ENCODE measurements around the gene FLVCR2. TPM values are rescaled to one million over a fixed set of nuclear protein-coding genes. Genes with fewer than 3 reads are reported as not detected.
A peak's percentile ranks its signal among the peaks of the same experiment; 100 is the strongest.

Gene FLVCR2
- total RNA-seq (2.1 and 7.3 TPM in 2 replicates), polyA plus RNA-seq (4.1 and 7.0 TPM in 2 replicates), polyA minus RNA-seq (ENCODE audit: low replicate concordance) (1.6 and 15.8 TPM in 2 replicates)
- 2.4 and 4.0 TPM in 2 replicates for polyA plus RNA-seq (2012)

GRCh38 chr14:75578102-75578785 lies at the start of gene FLVCR2:
FLVCR2 (plus strand) TSS chr14:75578620; CDS start chr14:75578973, 353 bp downstream.
- H3K4me3 ChIP-seq (replicated peaks in 1 of 4; ENCODE audit: control extremely low read depth in 1 of 4, insufficient read depth in 1 of 4, low read depth in 3 of 4, low read length in 4 of 4): peak within 1 kb of the TSS; percentile 75 to 91 (median 79)
- peak within 1 kb of the TSS; percentile 67 for H3K27ac ChIP-seq (ENCODE audit: insufficient read depth, low read length)
- H3K4me1 ChIP-seq (ENCODE audit: control insufficient read depth, extremely low read depth, insufficient read depth, low read length): peaks cover 11% of the 10 kb centered on the region
- no peaks in the 10 kb centered on the region for H3K9me3 ChIP-seq (ENCODE audit: control insufficient read depth, insufficient read depth, low read depth, low read length)
- H3K4me2 ChIP-seq (ENCODE audit: extremely low read depth, insufficient read depth, low read length): peak within 1 kb of the TSS; percentile 98
- peak within 1 kb of the TSS; percentile 62 for H3K9ac ChIP-seq (ENCODE audit: insufficient read depth, low read length)
- H3K27me3 ChIP-seq (ENCODE audit: control insufficient read depth, insufficient read depth, low read length): no peaks in the 10 kb centered on the region
- H2AFZ ChIP-seq (ENCODE audit: low read length): peak within 1 kb of the TSS; percentile 80
- H4K20me1 ChIP-seq (ENCODE audit: control insufficient read depth, extremely low read depth, insufficient read depth, low read length): no peaks in the 10 kb centered on the region
- H3K79me2 ChIP-seq (ENCODE audit: control insufficient read depth, insufficient read depth, low read length): no peaks in the 10 kb centered on the region
- TF ChIP-seq EZH2 (IDR thresholded peaks at IDR 0.05; ENCODE audit: low read length, missing control alignments): no peak
- no peak for TF ChIP-seq CTCF (conservative IDR thresholded peaks at IDR 0.05 in 1 of 2, IDR thresholded peaks at IDR 0.05 in 1 of 2; ENCODE audit: low read depth in 1 of 2, low read length in 2 of 2)
- no peaks in the 10 kb centered on the region for H3K36me3 ChIP-seq (ENCODE audit: control insufficient read depth, insufficient read depth, low read length)
- DNase-seq (ENCODE audit: low read depth in 2 of 2): peak; percentile 61 to 84

- TF ChIP-seq EZH2 (IDR thresholded peaks at IDR 0.05; ENCODE audit: low read length, missing control alignments) (no peak), CTCF (conservative IDR thresholded peaks at IDR 0.05 in 1 of 2, IDR thresholded peaks at IDR 0.05 in 1 of 2; ENCODE audit: low read depth in 1 of 2, low read length in 2 of 2) (no peak)
- Histone ChIP-seq H3K79me2 (ENCODE audit: control insufficient read depth, insufficient read depth, low read length) (no peaks in the 10 kb centered on the region), H2AFZ (ENCODE audit: low read length) (no peak overlapping the region)
Measured at GRCh38 chr14:75531256-75531655, 47.2 kb upstream of the FLVCR2 start.

GRCh38 chr14:75531660-75532317 lies 46.6 kb upstream of the FLVCR2 start:
- Histone ChIP-seq H3K27ac (ENCODE audit: insufficient read depth, low read length) (no peak overlapping the region), H3K27me3 (ENCODE audit: control insufficient read depth, insufficient read depth, low read length) (peaks cover 5% of the 10 kb centered on the region), H3K79me2 (ENCODE audit: control insufficient read depth, insufficient read depth, low read length) (no peaks in the 10 kb centered on the region), H3K9me3 (ENCODE audit: control insufficient read depth, insufficient read depth, low read depth, low read length) (no peaks in the 10 kb centered on the region), H3K36me3 (ENCODE audit: control insufficient read depth, insufficient read depth, low read length) (no peaks in the 10 kb centered on the region), H4K20me1 (ENCODE audit: control insufficient read depth, extremely low read depth, insufficient read depth, low read length) (no peaks in the 10 kb centered on the region), H3K4me2 (ENCODE audit: extremely low read depth, insufficient read depth, low read length) (no peak overlapping the region), H3K4me1 (ENCODE audit: control insufficient read depth, extremely low read depth, insufficient read depth, low read length) (peaks cover 2% of the 10 kb centered on the region), H3K9ac (ENCODE audit: insufficient read depth, low read length) (no peak overlapping the region), H2AFZ (ENCODE audit: low read length) (no peak overlapping the region), H3K4me3 (replicated peaks in 1 of 4; ENCODE audit: control extremely low read depth in 1 of 4, insufficient read depth in 1 of 4, low read depth in 3 of 4, low read length in 4 of 4) (no peak overlapping the region)
- TF ChIP-seq EZH2 (IDR thresholded peaks at IDR 0.05; ENCODE audit: low read length, missing control alignments): no peak
- TF ChIP-seq CTCF (conservative IDR thresholded peaks at IDR 0.05 in 1 of 2, IDR thresholded peaks at IDR 0.05 in 1 of 2; ENCODE audit: low read depth in 1 of 2, low read length in 2 of 2): no peak
- peak in 1 of 2 donors; percentile 8 for DNase-seq (ENCODE audit: low read depth in 2 of 2)

More at GRCh38 chr14:75531256-75531655, 47.2 kb upstream of the FLVCR2 start:
- Histone ChIP-seq H3K9ac (ENCODE audit: insufficient read depth, low read length) (no peak overlapping the region), H3K9me3 (ENCODE audit: control insufficient read depth, insufficient read depth, low read depth, low read length) (no peaks in the 10 kb centered on the region), H3K27me3 (ENCODE audit: control insufficient read depth, insufficient read depth, low read length) (peaks cover 5% of the 10 kb centered on the region), H3K4me1 (ENCODE audit: control insufficient read depth, extremely low read depth, insufficient read depth, low read length) (peaks cover 2% of the 10 kb centered on the region), H3K4me3 (replicated peaks in 1 of 4; ENCODE audit: control extremely low read depth in 1 of 4, insufficient read depth in 1 of 4, low read depth in 3 of 4, low read length in 4 of 4) (no peak overlapping the region), H3K4me2 (ENCODE audit: extremely low read depth, insufficient read depth, low read length) (no peak overlapping the region), H4K20me1 (ENCODE audit: control insufficient read depth, extremely low read depth, insufficient read depth, low read length) (no peaks in the 10 kb centered on the region), H3K36me3 (ENCODE audit: control insufficient read depth, insufficient read depth, low read length) (no peaks in the 10 kb centered on the region), H3K27ac (ENCODE audit: insufficient read depth, low read length) (no peak overlapping the region)
- no peak for DNase-seq (ENCODE audit: low read depth in 2 of 2)

Measured in fibroblast of lung (primary cell).